GM12878 (cell line): ENCODE measurements around the gene PFKL. TPM values are rescaled to one million over a fixed set of nuclear protein-coding genes. Genes with fewer than 3 reads are reported as not detected.

Experiments
- ATAC-seq: fragments of 200-7000 bp; cut with Tn5 transposase; 3 replicates; pipeline ENCODE4 v1.9.1; 2020; ENCODE audit warnings: mild to moderate bottlenecking, moderate library complexity
- BruUV-seq: library from RNA; stranded (reverse); fragments of 400-500 nt; replicated peaks from 2 replicates; lab custom pipeline; 2021; lab: Mats Ljungman, UMichigan
- CTCF ChIA-PET: fragments of 300-600 bp; sonication (Branson Sonifier 250); formaldehyde crosslinking; extraction: SDS; loops from one replicate; lab custom pipeline; 2021; ENCODE audit warnings: inconsistent platforms; lab: Yijun Ruan, JAX
- POLR2A ChIA-PET: fragments of 350-600 bp; formaldehyde crosslinking; extraction: SDS; loops from one replicate; lab custom pipeline; 2021; ENCODE audit warnings: inconsistent platforms; lab: Charles Lee
- RAD21 ChIA-PET: fragments of 300-600 bp; sonication (Branson Sonifier 250); formaldehyde crosslinking; loops from one replicate; lab custom pipeline; 2023; ENCODE audit warnings: antibody characterized with exemption; ENCODE audit not compliant: unreplicated experiment; lab: Charles Lee
- SMC1A ChIA-PET: fragments of 300-600 bp; sonication (Branson Sonifier 250); formaldehyde crosslinking; loops from one replicate; lab custom pipeline; 2023; ENCODE audit not compliant: unreplicated experiment, uncharacterized antibody; lab: Charles Lee
- DNase-seq: peaks from one replicate; pipeline ENCODE4 v3.0.0-alpha.2; 2011; ENCODE audit warnings: low read depth, low spot score
- FAIRE-seq: peaks from 3 replicates; lab custom pipeline; 2011; peaks lifted over from hg19 to GRCh38; lab: Jason Lieb, UNC
- H2AFZ ChIP-seq: 2 replicates; pipeline ENCODE4 v1.6.0; 2011; ENCODE audit warnings: low read depth, low read length, control low read depth; ENCODE audit not compliant: control insufficient read depth
- H3K27ac ChIP-seq: 2 replicates; pipeline ENCODE4 v1.5.1; 2011; ENCODE audit warnings: control low read depth; ENCODE audit not compliant: control insufficient read depth, insufficient read depth
- H3K27me3 ChIP-seq, 2 experiments: replicated peaks in 1 of 2; 2 replicates each; pipeline versions ENCODE4 v1.6.0 to v1.6.1; 2011; ENCODE audit warnings: low read length in 1 of 2; ENCODE audit not compliant: control insufficient read depth in 2 of 2, insufficient read depth in 2 of 2
- H3K36me3 ChIP-seq, 2 experiments: 2 replicates each; pipeline ENCODE4 v1.5.1; 2011; ENCODE audit warnings: low read length in 1 of 2; ENCODE audit not compliant: control insufficient read depth in 2 of 2, insufficient read depth in 2 of 2
- H3K4me1 ChIP-seq: 2 replicates; pipeline ENCODE4 v1.6.1; 2011; ENCODE audit warnings: mild to moderate bottlenecking, low read length, moderate library complexity, mixed read lengths; ENCODE audit not compliant: control insufficient read depth, insufficient read depth
- H3K4me2 ChIP-seq: 2 replicates; pipeline ENCODE4 v1.6.0; 2011; ENCODE audit warnings: control low read depth; ENCODE audit not compliant: control insufficient read depth, insufficient read depth
- H3K4me3 ChIP-seq: fragments of 200-600 bp; sonication (generic); 2 replicates; pipeline ENCODE4 v1.5.1; 2016
- H3K79me2 ChIP-seq: 2 replicates; pipeline ENCODE4 v1.6.0; 2011; ENCODE audit warnings: low read length; ENCODE audit not compliant: control insufficient read depth, insufficient read depth
- H3K9ac ChIP-seq: 2 replicates; pipeline ENCODE4 v1.8.0; 2011; ENCODE audit warnings: low read length, control low read depth, mixed read lengths; ENCODE audit not compliant: control insufficient read depth, insufficient read depth
- H3K9me3 ChIP-seq: replicated peaks from 3 replicates; pipeline ENCODE4 v1.5.1; 2011; ENCODE audit warnings: mild to moderate bottlenecking, low read length; ENCODE audit not compliant: control insufficient read depth, insufficient read depth
- H4K20me1 ChIP-seq: 2 replicates; pipeline ENCODE4 v1.6.0; 2011; ENCODE audit not compliant: control insufficient read depth, insufficient read depth
- BMI1 ChIP-seq: fragments of 450-650 bp; IDR thresholded peaks from 2 replicates; pipeline ENCODE4 v1.6.1; 2016; ENCODE audit warnings: mild to moderate bottlenecking, moderate library complexity, borderline replicate concordance
- BRCA1 ChIP-seq: IDR thresholded peaks from 2 replicates; pipeline ENCODE4 v1.6.1; 2011; ENCODE audit warnings: low read depth, low read length, improper control_type of control experiment
- CEBPB ChIP-seq, 2 experiments: fragments of 150-350 bp in 1 of 2; IDR thresholded peaks; 2 replicates each; pipeline ENCODE4 v1.6.1; 2012 to 2014; ENCODE audit warnings: low read depth in 2 of 2, low read length in 2 of 2, borderline replicate concordance in 1 of 2, inconsistent platforms in 1 of 2
- CHD2 ChIP-seq: IDR thresholded peaks from 2 replicates; pipeline ENCODE4 v1.6.1; 2011; ENCODE audit warnings: low read depth, low read length, improper control_type of control experiment, borderline replicate concordance
- IRF4 ChIP-seq: IDR thresholded peaks from 2 replicates; pipeline ENCODE4 v1.6.1; 2011; ENCODE audit warnings: low read depth, low read length
- IRF5 ChIP-seq: fragments of 450-650 bp; IDR thresholded peaks from 2 replicates; pipeline ENCODE4 v1.6.1; 2017; ENCODE audit warnings: borderline replicate concordance
- NR2F1 ChIP-seq: fragments of 450-650 bp; conservative IDR thresholded peaks from 2 replicates; pipeline ENCODE4 v1.6.1; 2017; ENCODE audit warnings: mild to moderate bottlenecking
- RFX5 ChIP-seq: IDR thresholded peaks from 2 replicates; pipeline ENCODE4 v1.6.1; 2011; ENCODE audit warnings: low read depth, low read length, improper control_type of control experiment
- SPI1 ChIP-seq: IDR thresholded peaks from 2 replicates; pipeline ENCODE4 v1.6.1; 2011; ENCODE audit warnings: low read depth, mild to moderate bottlenecking, low read length, moderate library complexity, borderline replicate concordance; ENCODE audit not compliant: insufficient read depth
- SUPT20H ChIP-seq: IDR thresholded peaks from 2 replicates; pipeline ENCODE4 v1.6.1; 2011; ENCODE audit warnings: low read depth, mild to moderate bottlenecking, low read length, moderate library complexity, borderline replicate concordance; ENCODE audit not compliant: control insufficient read depth
- ZBTB33 ChIP-seq: fragments of 450-650 bp; IDR thresholded peaks from 2 replicates; pipeline ENCODE4 v1.6.1; 2017; ENCODE audit warnings: mild to moderate bottlenecking
- ZNF207 ChIP-seq: fragments of 450-650 bp; IDR thresholded peaks from 2 replicates; pipeline ENCODE4 v1.6.1; 2014; ENCODE audit warnings: antibody characterized with exemption, mild to moderate bottlenecking, borderline replicate concordance
- ZNF592 ChIP-seq: fragments of 450-650 bp; IDR thresholded peaks from 2 replicates; pipeline ENCODE4 v1.6.1; 2017; ENCODE audit warnings: mild to moderate bottlenecking, moderate library complexity
- WGBS: methylation state at CpG from one replicate; pipeline ENCODE4 v1.1.6; 2016; ENCODE audit warnings: low lambda C conversion rate; ENCODE audit not compliant: insufficient replicate concordance, insufficient coverage; ENCODE audit errors: missing lambda C conversion rate; 5-methylcytosine and 5-hydroxymethylcytosine counted together
- in situ Hi-C: fragments of 300-500 bp; cut with MboI; formaldehyde crosslinking; loops from 9 replicates; pipeline ENCODE4 v1.14.3; 2018; ENCODE audit warnings: mixed read lengths
- intact Hi-C: fragments of 100-400 bp; cut with micrococcal nuclease; formaldehyde crosslinking; loops from one replicate; pipeline ENCODE4 v1.14.2; 2022; ENCODE audit not compliant: unreplicated experiment
- polyA plus RNA-seq, 11 experiments: library from polyadenylated mRNA; depleted of rRNA in 4 of 11; unstranded in 6 of 11; stranded (reverse) in 5 of 11; fragments of >200 nt; fragmentation: Nextera tagmentation in 4 of 11; fragmentation: Illumina TruSeq in 1 of 11; extraction: Ambion mirVana in 4 of 11; extraction: Trizol in 1 of 11; gene quantifications; 1 replicate in 1 of 11; 2 replicates in 10 of 11; pipeline versions ENCODE4 v1.2.1 to v1.2.3, GENCODE V29; 2011 to 2016; ENCODE audit warnings: inconsistent platforms in 2 of 11, missing spikeins in 2 of 11, low read depth in 1 of 11
- total RNA-seq, 4 experiments: library from RNA; depleted of rRNA in 3 of 4; stranded (reverse); fragments of >200 nt in 3 of 4; fragmentation: Illumina TruSeq in 1 of 4; extraction: Trizol in 1 of 4; gene quantifications; 2 replicates each; pipeline versions ENCODE4 v1.2.1 to v1.2.3, GENCODE V29; 2013 to 2021

Gene PFKL
- total and polyA plus RNA-seq, 10 of the 15 experiments (the other 5 are each of a cell fraction or from before 2014, with no cell fraction given), result 1.2 to 192 (median 112) TPM

GRCh38 chr21:44365251-44365966, 65.6 kb downstream of the PFKL start (continued):
- TF ChIP-seq ZNF592, result no peak
- TF ChIP-seq BMI1, result no peak
- TF ChIP-seq BRCA1, result no peak
- TF ChIP-seq CHD2, result no peak
- TF ChIP-seq ZNF207, result no peak
- no peak for TF ChIP-seq SPI1

- POLR2A ChIA-PET, result no interaction called here
- no peak overlapping the region for H3K4me2 ChIP-seq
- H3K4me1 ChIP-seq, result no peaks in the 10 kb centered on the region
- no peak overlapping the region for H2AFZ ChIP-seq
- H3K27me3 ChIP-seq, result no peaks in the 10 kb centered on the region
- ATAC-seq, result no peak
- BruUV-seq, result no TSS peak
- no peaks in the 10 kb centered on the region for H3K79me2 ChIP-seq
- no peaks in the 10 kb centered on the region for H3K36me3 ChIP-seq
- CTCF ChIA-PET, result no interaction called here
- H4K20me1 ChIP-seq, result no peaks in the 10 kb centered on the region
- WGBS, result 74% methylated on average over 22 of the region's 22 CpGs
- FAIRE-seq, result no peak
- RAD21 ChIA-PET, result no interaction called here
- DNase-seq, result no peak
- H3K4me3 ChIP-seq, result no peak overlapping the region
- no peaks in the 10 kb centered on the region; the same call in 2 of the 3 replicates for H3K9me3 ChIP-seq
- intact Hi-C loops, result no loop called here
- no peak overlapping the region for H3K9ac ChIP-seq
- no peak overlapping the region for H3K27ac ChIP-seq
- in situ Hi-C loops, result no loop called here
- SMC1A ChIA-PET, result no interaction called here
- TF ChIP-seq NR2F1 (no peak), IRF5 (no peak), SUPT20H (no peak), IRF4 (no peak), RFX5 (no peak), CEBPB (IDR thresholded peaks at IDR 0.05; ENCODE audit: borderline replicate concordance in 1 of 2, low read depth in 2 of 2, low read length in 2 of 2) (no peak), ZBTB33 (no peak)
Measured at GRCh38 chr21:44365967-44366585, 66.2 kb downstream of the PFKL start.
